Left cardiac atrium (tissue), 4 donors: Measurements from ENCODE around the gene ENGASE. TPM values are rescaled to one million over a fixed set of nuclear protein-coding genes. Genes with fewer than 3 reads are reported as not detected.

Experiments
- ATAC-seq, 2 donors: fragments of 200-7000 bp; cut with Tn5 transposase; one replicate each; pipeline ENCODE4 v1.9.1; 2020; ENCODE audit warnings: mild to moderate bottlenecking in 2 of 2, moderate library complexity in 2 of 2
- DNase-seq: peaks from one replicate; pipeline ENCODE4 v3.0.0-alpha.2; 2020
- intact Hi-C, 2 donors: fragments of 100-400 bp; cut with DNase I; formaldehyde crosslinking; loops; one replicate each; pipeline versions ENCODE4 v1.14.1 to v1.15.1; 2022 to 2023
- total RNA-seq, 2 donors: library from RNA; stranded (reverse); fragmentation: NEBNext Ultra II Directional; extraction: Animal tissue kit (Norgen Biotek cat#: 25700); gene quantifications; one replicate each; pipeline ENCODE4 v1.2.1, GENCODE V29; 2021
- donor health status: DM: no; HTN: yes; CAD: no.
- donor health status: DM: no; HTN: yes; CAD: no; lungs with severe emphysema.
- donor health status: DM: yes; HTN: yes; CAD: no.
- donor health status: Dilated cardiomyopathy.

ENGASE gene
- total RNA-seq, 2 donors from 2014 or later: 34.5 to 47.5 TPM

- ATAC-seq (no peak), DNase-seq (no peak)
- intact Hi-C loops: no loop called here
These were observed 23.8 kb downstream of the ENGASE start for GRCh38 chr17:79098282-79098867.

GRCh38 chr17:79100405-79100804 is 25.8 kb downstream of the ENGASE start:
- intact Hi-C loops: no loop called here
- DNase-seq (no peak), ATAC-seq (no peak)

GRCh38 chr17:79101111-79101673 is 26.6 kb downstream of the ENGASE start:
- DNase-seq: no peak
- intact Hi-C loops: no loop called here
- no peak for ATAC-seq

GRCh38 chr17:79102214-79102613 is 27.6 kb downstream of the ENGASE start:
- intact Hi-C loops: no loop called here
- no peak for DNase-seq
- ATAC-seq: no peak

- intact Hi-C loops: no loop called here
- DNase-seq (no peak), ATAC-seq (no peak)
These were observed 30.4 kb downstream of the ENGASE start for GRCh38 chr17:79104898-79105600.

GRCh38 chr17:79105937-79106336 is 31.3 kb downstream of the ENGASE start:
- ATAC-seq (no peak), DNase-seq (no peak)
- intact Hi-C loops: no loop called here

- intact Hi-C loops: no loop called here
- no peak for DNase-seq
- no peak for ATAC-seq
These were observed 32.3 kb downstream of the ENGASE start for GRCh38 chr17:79106958-79107357.

- ATAC-seq (no peak), DNase-seq (no peak)
- intact Hi-C loops: no loop called here
These were observed 33.0 kb downstream of the ENGASE start for GRCh38 chr17:79107499-79108231.

- intact Hi-C loops: no loop called here
- ATAC-seq: no peak
- no peak for DNase-seq
These were observed 33.7 kb downstream of the ENGASE start for GRCh38 chr17:79108232-79108850.

- intact Hi-C loops: no loop called here
- no peak for ATAC-seq
- no peak for DNase-seq
These were observed 34.2 kb downstream of the ENGASE start for GRCh38 chr17:79108870-79109269.

GRCh38 chr17:79109584-79109983 is 35.0 kb downstream of the ENGASE start:
- intact Hi-C loops: no loop called here
- DNase-seq: no peak
- no peak for ATAC-seq

GRCh38 chr17:79111097-79111496 is 36.5 kb downstream of the ENGASE start:
- intact Hi-C loops: no loop called here
- no peak for DNase-seq
- no peak for ATAC-seq

- ATAC-seq: no peak
- intact Hi-C loops: no loop called here
- DNase-seq: no peak
These were observed 37.8 kb downstream of the ENGASE start for GRCh38 chr17:79112471-79112870.

- no peak for DNase-seq
- intact Hi-C loops: no loop called here
- no peak for ATAC-seq
These were observed 39.3 kb downstream of the ENGASE start for GRCh38 chr17:79113699-79114457.

GRCh38 chr17:79114458-79115301 is 40.1 kb downstream of the ENGASE start:
- intact Hi-C loops: no loop called here
- DNase-seq: peak; percentile 73
- ATAC-seq: peak; percentile 73 to 90

GRCh38 chr17:79115487-79115886 is 40.9 kb downstream of the ENGASE start:
- intact Hi-C loops: no loop called here
- ATAC-seq (no peak), DNase-seq (no peak)

- intact Hi-C loops: no loop called here
- ATAC-seq (no peak), DNase-seq (no peak)
These were observed 42.1 kb downstream of the ENGASE start for GRCh38 chr17:79116575-79117368.
